Adrenal gland (tissue), 12 donors: Measurements from ENCODE around the gene FAM228B. TPM values are rescaled to one million over a fixed set of nuclear protein-coding genes. Genes with fewer than 3 reads are reported as not detected.

ENCODE experiments used
- DNase-seq, 7 donors: peaks; one replicate each; pipeline ENCODE4 v3.0.0-alpha.2; 2019 to 2020
- H3K27ac ChIP-seq, 5 donors: fragments of 200-600 bp; sonication (generic) in 4 of 5; 1 replicate in 3 of 5; 2 replicates in 2 of 5; pipeline versions ENCODE4 v1.5.1 to v1.8.0; 2016 to 2020; ENCODE audit warnings: mild to moderate bottlenecking in 1 of 5
- H3K27me3 ChIP-seq: fragments of 200-600 bp; 2 replicates; pipeline ENCODE4 v1.8.0; 2021
- H3K36me3 ChIP-seq, 2 donors: fragments of 200-600 bp; replicated peaks in 1 of 2; 1 replicate in 1 of 2; 2 replicates in 1 of 2; pipeline versions ENCODE4 v1.5.1 to v1.8.0; 2018 to 2022
- H3K4me1 ChIP-seq, 2 donors: fragments of 200-600 bp; replicated peaks in 1 of 2; 1 replicate in 1 of 2; 2 replicates in 1 of 2; pipeline versions ENCODE4 v1.5.1 to v1.8.0; 2018 to 2021
- H3K4me3 ChIP-seq, 4 donors: fragments of 200-600 bp; sonication (generic) in 3 of 4; one replicate each; pipeline ENCODE4 v1.5.1; 2016 to 2018
- H3K9me3 ChIP-seq, 3 donors: fragments of 200-600 bp; sonication (generic) in 1 of 3; replicated peaks in 1 of 3; 1 replicate in 2 of 3; 2 replicates in 1 of 3; pipeline versions ENCODE4 v1.5.1 to v1.8.0; 2016 to 2021
- CTCF ChIP-seq, 6 experiments: fragments of 450-650 bp in 4 of 6; fragments of 200-600 bp in 2 of 6; sonication (generic) in 1 of 6; IDR thresholded peaks; 1 replicate in 5 of 6; 2 replicates in 1 of 6; pipeline versions ENCODE4 v1.5.1 to v1.8.0; 2016 to 2021; ENCODE audit warnings: antibody characterized with exemption in 6 of 6, mild to moderate bottlenecking in 2 of 6, moderate library complexity in 1 of 6
- POLR2A ChIP-seq, 2 donors: fragments of 450-650 bp; IDR thresholded peaks; one replicate each; pipeline ENCODE4 v1.6.1; 2017; ENCODE audit warnings: antibody characterized with exemption in 2 of 2, mild to moderate bottlenecking in 2 of 2, moderate library complexity in 1 of 2
- WGBS, 4 donors: extraction: QIAGEN DNeasy Blood & Tissue Kit in 2 of 4; methylation state at CpG; one replicate each; pipeline versions ENCODE4 v1.1.5 to v1.1.7; 2013 to 2017; 5-methylcytosine and 5-hydroxymethylcytosine counted together
- intact Hi-C, 2 donors: fragments of 100-400 bp; cut with DNase I; formaldehyde crosslinking; loops; one replicate each; pipeline versions ENCODE4 v1.14.1 to v1.15.0; 2022 to 2023
- polyA plus RNA-seq, 3 donors: library from polyadenylated mRNA; stranded (reverse); fragments of 200-250 nt in 2 of 3; fragments of 350-450 nt in 1 of 3; fragmentation: Illumina TruSeq in 1 of 3; extraction: RNeasy Lipid Tissue Mini Kit (QIAGEN cat#74804) in 1 of 3; gene quantifications; one replicate each; pipeline ENCODE4 v1.2.3, GENCODE V29; 2013 to 2014
- total RNA-seq, 9 donors: library from RNA; depleted of rRNA in 4 of 9; stranded (reverse); fragments of >200 nt in 4 of 9; fragments of 120-200 nt in 1 of 9; fragmentation: NEBNext Ultra II Directional in 1 of 9; extraction: Animal tissue kit (Norgen Biotek cat#: 25700) in 1 of 9; gene quantifications; one replicate each; pipeline versions ENCODE4 v1.1.0 to v1.2.4, GENCODE V29; 2013 to 2023
- donor health status: healthy with polysubstance abuse.
- donor health status: Bipolar disorder and iron deficiency.
- donor health status: DM: yes; HTN: yes; CAD: no.
- donor health status: DM: no; HTN: no; CAD: no.
- donor health status: DM: no; HTN: no; CAD: no.
- donor health status: DM: yes; HTN: yes; CAD: no.

The FAM228B gene
- total and polyA plus RNA-seq, 12 donors: 1.9 to 141 (median 29.2) TPM

- no peak for DNase-seq
- no peaks in the 10 kb centered on the region for H3K9me3 ChIP-seq
- H3K4me3 ChIP-seq: no peak overlapping the region
- TF ChIP-seq POLR2A (IDR thresholded peaks at IDR 0.05) (no peak), CTCF (IDR thresholded peaks at IDR 0.05) (no peak)
- H3K4me1 ChIP-seq: no peaks in the 10 kb centered on the region
- 93 to 97% (median 94%) methylated on average over 5 of the region's 5 CpGs for WGBS, 4 donors
- H3K27ac ChIP-seq: no peak overlapping the region
- intact Hi-C loops: no loop called here
- H3K36me3 ChIP-seq: no peaks in the 10 kb centered on the region
- H3K27me3 ChIP-seq: no peaks in the 10 kb centered on the region
Observed at GRCh38 chr2:24152413-24153197, 29.3 kb downstream of the FAM228B start.

- Histone ChIP-seq H3K27ac (no peak overlapping the region), H3K4me3 (no peak overlapping the region), H3K36me3 (no peaks in the 10 kb centered on the region), H3K9me3 (no peaks in the 10 kb centered on the region), H3K27me3 (no peaks in the 10 kb centered on the region), H3K4me1 (no peaks in the 10 kb centered on the region)
- WGBS, 4 donors: 88 to 96% (median 93%) methylated on average over 3 to 4 of the region's 4 CpGs
- intact Hi-C loops: no loop called here
- no peak for DNase-seq
- TF ChIP-seq POLR2A (IDR thresholded peaks at IDR 0.05) (no peak), CTCF (IDR thresholded peaks at IDR 0.05) (no peak)
Observed at GRCh38 chr2:24153478-24153877, 30.2 kb downstream of the FAM228B start.

- Histone ChIP-seq H3K4me3 (no peak overlapping the region), H3K27ac (no peak overlapping the region), H3K9me3 (no peaks in the 10 kb centered on the region), H3K27me3 (no peaks in the 10 kb centered on the region), H3K36me3 (no peaks in the 10 kb centered on the region), H3K4me1 (no peaks in the 10 kb centered on the region)
- TF ChIP-seq POLR2A (IDR thresholded peaks at IDR 0.05) (no peak), CTCF (IDR thresholded peaks at IDR 0.05) (no peak)
- DNase-seq: no peak
- intact Hi-C loops: no loop called here
- 93 to 96% (median 95%) methylated on average over 5 of the region's 5 CpGs for WGBS, 4 donors
Observed at GRCh38 chr2:24158131-24158530, 34.9 kb downstream of the FAM228B start.

- Histone ChIP-seq H3K36me3 (no peaks in the 10 kb centered on the region), H3K9me3 (no peaks in the 10 kb centered on the region), H3K27ac (no peak overlapping the region), H3K27me3 (no peaks in the 10 kb centered on the region), H3K4me1 (no peaks in the 10 kb centered on the region), H3K4me3 (no peak overlapping the region)
- no peak for DNase-seq
- TF ChIP-seq CTCF (IDR thresholded peaks at IDR 0.05): no peak
- no peak for TF ChIP-seq POLR2A (IDR thresholded peaks at IDR 0.05)
- 92 to 97% (median 95%) methylated on average over 4 of the region's 4 CpGs for WGBS, 4 donors
- intact Hi-C loops: no loop called here
Observed at GRCh38 chr2:24159708-24160107, 36.4 kb downstream of the FAM228B start.
